ENCODE data around the gene GRB2.
"Not testable (repeated sequence)": the region's sequence is repeated elsewhere in the genome, so short reads cannot be mapped to it uniquely, and the experiment has no call there.

Gene GRB2

DNA sequence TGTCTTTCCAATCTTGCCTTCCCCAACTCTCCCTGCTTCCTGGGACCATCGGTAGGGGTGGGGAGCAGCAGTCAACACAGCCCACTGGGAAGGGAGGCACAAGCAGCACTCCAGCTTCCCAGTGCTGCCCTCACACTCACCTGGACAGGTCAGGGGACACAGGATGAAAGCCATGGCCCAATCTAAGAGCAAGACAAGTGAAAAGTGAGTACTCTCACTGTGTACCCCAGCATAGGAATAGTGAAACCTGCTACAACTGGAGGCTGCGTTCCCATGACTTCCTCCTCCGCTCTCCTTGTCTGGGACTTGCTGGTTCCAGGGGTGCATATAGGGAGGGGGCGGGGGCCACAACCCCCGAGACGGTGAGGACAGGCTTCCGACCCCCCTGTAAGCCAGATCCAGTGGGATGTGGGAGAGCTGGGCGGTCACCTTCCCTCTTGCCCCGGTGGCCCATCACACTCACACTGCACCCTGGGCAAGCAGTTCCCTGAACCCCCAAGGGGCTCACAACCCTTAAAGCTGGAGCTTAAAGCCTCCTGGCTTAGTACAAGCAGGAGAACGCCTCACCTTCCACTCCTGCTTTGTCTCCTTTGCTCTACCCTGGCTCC is 86.8 kb downstream of the GRB2 start:
- no peak for DNase-seq (ENCODE audit: low read depth in 2 of 2)

DNA sequence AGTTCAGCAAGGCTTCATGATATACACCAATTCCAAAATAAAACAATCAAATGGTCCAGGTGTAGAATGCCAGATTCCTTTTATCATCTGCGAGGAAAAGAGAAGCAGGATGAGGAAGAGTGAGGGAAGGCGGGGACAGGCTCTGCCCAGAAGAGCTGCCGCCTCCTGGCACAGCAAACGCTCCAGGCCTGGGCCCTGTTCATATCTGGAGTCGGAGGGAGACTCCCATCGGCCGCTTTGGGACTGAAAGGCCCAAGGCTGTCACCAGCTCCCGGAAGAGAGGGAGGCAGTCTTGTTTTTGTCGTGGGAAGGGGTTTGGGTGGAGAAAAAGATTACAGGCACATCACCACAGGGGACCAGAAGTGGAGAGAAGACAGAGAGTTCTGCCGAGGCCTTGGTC is 87.3 kb downstream of the GRB2 start:
- no peak for DNase-seq (ENCODE audit: low read depth in 2 of 2)

DNA sequence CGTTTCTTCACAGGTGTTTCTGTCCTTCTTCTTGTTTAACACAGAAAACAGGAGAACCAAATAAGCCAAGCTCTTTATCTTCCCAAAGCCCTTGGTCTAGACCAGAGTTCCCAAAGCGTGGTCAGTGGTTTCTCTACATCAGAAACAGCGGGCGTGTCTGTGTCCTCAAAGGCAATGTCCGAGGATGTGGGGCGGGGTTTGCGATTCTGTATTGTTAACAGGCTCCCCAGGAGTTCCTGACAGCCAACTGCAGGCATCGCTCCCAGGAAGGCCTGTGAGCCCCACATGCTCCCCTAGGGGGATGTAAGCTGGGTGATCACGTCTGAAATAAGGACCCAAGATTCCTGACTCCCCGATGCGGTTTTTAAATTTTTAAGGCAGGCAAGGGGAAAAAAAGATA is 87.8 kb downstream of the GRB2 start:
- no peak for DNase-seq (ENCODE audit: low read depth in 2 of 2)

DNA sequence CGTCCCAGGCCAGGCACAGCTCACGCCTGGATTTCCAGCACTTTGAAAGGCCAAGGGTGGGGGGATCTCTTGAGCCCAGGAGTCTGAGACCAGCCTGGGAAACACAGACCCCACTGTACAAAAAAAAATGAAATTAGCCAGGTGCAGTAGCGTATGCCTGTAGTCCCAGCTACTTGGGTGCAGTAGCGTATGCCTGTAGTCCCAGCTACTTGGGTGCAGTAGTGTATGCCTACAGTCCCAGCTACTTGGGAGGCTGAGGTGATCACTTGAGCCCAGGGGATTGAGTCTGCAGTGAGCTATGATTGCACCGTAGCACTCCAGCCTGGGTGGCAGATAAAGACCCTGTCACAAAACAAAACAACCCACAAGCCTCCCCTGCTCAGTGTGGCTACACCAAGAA is 89.2 kb downstream of the GRB2 start:
- DNase-seq (ENCODE audit: low read depth in 2 of 2) = no peak

DNA sequence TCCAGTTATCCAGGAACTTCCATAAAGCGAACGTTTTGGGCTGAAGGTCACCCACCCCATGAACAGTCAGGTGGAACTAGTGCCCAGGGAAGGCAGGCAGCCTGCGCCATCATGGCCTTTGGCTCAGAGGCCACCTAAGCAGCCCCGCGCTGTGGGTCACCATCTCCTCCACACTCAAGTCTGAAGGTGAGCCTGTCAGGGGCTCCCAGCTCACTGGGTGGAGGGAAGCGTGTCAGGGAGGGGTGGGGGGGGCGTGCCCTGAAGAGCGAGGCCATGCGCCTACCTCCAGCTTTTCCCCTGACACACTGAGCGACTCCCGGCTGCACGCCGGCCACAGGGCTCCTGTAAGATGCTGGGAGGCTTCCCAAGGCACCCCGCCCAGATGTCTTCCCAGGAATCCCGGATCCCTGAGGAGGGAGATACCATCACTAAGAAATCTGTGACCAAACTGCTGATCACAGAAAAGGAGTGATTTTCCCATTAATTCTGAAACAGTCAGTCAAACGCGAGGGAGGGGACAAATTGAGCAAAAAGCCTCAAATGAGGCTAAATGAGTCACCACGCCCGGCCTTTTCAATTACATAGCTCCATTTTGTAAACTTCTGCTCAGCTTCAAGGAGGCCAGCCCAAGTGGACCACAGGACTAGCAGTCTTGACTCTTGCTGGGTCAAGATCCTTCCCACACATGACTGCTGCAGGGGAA is 89.8 kb downstream of the GRB2 start:
- DNase-seq (ENCODE audit: low read depth in 2 of 2) = no peak

DNA sequence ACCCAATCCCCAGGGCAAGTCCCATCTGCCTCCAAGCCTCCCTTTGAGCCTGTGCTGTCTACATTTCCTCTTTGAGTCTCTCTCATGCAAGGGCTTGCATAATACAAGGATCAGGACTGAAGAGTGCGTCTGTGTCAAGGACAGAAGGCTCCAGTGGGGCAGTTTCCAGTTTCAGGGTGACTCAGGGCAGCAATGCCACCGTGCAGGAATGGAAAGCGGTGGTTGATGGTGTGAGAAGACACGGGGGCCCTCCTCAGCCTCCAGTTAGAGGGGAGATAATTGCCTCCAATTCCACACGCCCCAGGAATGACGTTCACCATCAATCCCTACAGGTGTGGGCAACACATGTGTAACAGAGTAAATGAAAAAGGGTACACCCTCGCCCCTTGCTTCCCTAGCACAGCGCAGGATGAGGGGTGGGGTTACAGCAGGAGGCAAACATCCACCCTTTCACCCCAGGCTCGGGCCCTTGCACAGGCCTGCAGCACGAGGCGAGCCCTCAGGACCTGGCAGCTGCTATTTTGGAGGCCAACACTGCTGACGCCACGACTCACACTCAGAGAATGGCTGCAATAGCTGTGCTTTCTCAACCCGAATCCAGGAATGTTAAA is 91.4 kb downstream of the GRB2 start:
- DNase-seq (ENCODE audit: low read depth in 2 of 2) = no peak

DNA sequence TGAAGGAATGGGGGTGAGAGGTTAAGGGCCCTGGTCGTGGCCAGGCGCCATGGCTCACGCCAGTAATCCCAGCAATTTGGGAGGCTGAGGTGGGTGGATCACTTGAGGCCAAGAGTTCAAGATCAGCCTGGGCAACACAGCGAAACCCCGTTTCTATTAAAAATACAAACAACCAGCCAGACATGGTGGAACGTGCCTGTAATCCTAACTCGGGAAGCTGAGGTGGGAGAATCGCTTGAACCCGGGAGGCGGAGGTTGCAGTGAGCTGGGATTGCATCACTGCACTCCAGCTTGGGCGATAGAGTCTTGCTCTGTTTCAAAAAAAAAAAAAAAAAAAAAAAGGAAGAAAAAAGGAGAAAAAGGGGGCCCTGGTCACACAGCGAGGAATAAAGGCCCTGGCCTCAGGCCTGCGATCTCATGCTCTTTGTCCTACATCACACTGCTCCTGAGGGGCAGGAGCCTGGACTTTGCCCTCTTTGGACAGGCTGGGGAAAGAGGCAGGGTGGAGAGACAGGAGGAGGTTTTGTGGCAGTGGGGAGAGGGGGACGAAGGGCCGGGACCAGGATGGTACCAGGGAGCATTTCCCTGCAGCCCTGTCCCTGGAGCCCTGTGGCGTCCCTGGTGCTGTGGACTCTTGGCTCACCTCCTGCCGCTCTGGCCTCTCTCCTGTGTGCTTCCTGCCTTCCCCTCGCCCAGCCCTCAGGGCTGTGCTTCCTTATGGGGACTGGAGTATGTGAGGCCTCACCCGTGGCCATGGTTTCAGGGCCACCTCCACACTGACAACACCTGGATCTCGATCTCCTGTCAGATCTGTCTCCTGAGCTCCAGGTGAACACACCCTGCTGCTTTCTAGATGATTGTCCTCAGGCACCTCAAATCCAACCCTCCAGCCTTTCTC is 96.5 kb downstream of the GRB2 start:
- DNase-seq (ENCODE audit: low read depth in 2 of 2) = no peak

DNA sequence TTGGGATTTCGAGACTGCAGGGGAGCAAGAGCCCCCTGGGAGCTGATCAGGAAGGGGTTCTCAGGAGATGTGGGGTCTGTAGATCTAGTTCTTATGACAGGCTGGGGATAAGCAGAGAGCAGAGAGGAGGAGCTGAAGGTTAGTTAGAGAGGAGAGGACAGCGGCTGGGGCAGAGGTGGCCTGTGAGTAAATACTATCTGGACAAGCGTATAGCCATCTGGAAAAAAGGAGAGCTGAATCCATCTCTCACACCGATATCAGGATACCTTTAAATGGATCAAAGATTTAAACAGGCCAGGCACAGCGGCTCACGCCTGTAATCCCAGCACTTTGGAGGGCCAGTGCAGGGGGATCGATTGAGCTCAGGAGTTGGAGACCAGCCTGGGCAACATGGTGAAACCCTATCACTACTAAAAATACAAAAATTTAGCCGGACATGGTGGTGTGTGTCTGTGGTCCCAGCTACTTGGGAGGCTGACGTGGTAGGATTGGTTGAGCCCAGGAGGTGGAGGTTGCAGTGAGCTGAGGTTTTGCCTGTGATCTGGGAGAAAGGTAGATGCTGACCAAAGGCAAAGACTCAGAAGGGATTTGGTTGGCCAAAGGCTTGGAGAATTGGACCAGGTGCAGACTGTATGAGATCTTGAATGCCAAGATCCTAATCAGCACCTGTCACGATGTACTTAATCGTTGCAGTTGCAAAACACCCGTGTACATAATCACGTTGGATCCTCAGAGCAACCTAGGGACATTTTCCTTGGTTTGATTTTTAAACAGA is 97.3 kb downstream of the GRB2 start:
- no peak for DNase-seq (ENCODE audit: low read depth in 2 of 2)

DNA sequence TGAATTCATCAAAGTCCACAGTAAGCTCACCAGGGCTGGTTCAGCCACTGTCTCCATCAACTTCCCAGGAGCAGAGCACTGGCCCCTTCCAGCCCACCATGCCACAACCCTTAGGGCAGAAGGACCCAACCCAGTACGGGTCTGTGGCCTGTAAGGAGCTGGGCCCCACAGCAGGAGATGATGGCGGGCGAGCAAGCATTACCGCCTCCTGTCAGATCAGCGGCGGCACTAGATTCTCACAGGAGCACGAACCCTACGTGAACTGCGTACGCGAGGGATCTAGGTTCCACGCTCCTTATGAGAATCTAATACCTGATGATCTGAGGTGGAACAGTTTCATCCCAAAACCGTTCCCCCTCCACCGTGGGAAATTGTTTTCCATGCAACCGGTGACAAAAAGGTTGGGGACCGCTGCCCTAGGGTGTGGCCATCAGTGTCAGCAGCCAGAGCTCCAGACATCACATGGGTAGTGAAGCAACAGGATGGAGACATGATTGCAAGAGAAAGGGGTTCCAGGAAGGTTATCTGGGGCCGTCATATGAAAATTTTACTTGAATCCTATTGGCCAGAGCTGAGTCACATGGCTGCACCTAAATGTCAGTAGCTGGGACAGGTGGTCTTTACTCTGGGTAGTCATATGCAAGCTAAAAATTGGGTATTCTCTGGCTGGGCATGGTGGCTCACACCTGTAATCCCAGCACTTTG is 103.8 kb downstream of the GRB2 start:
- DNase-seq (ENCODE audit: low read depth in 2 of 2) = no peak

DNA sequence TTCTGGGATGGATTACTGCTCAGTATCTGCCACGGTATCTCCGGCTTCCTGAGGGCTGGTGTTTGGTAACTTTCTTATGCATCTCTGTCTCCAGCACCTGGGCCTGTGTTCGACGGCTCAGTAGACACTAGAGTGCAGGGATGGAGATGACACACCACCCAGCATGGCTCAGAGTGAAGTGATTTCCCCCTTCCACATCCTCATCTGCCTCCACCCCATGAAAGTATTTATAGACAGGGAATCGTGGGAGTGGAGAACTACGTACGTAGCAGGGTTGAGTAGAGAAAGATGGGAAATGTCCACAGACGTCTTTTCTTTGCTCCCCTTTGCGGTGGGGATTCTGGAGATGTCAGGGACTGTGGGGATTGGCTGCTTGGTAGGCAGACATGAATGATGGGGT is 104.4 kb downstream of the GRB2 start:
- DNase-seq (ENCODE audit: low read depth in 2 of 2) = no peak

DNA sequence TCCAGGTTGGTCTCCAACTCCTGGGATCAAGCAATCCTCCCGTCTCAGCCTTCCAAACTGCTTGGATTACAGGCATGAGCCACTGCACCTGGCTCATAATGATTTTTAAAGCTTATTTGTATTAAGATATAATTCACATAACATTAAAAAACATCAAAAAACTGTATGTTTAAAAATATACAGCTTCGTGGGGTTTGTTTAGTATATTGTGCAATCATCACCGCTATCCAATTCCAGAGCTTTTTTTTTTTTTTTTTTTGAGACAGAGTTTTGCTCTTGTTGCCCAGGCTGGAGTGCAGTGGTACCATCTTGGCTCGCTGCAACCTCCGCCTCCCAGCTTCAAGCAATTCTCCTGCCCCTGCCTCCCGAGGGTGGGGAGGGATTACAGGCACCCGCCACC is 105.2 kb downstream of the GRB2 start:
- DNase-seq (ENCODE audit: low read depth in 2 of 2) = no peak

DNA sequence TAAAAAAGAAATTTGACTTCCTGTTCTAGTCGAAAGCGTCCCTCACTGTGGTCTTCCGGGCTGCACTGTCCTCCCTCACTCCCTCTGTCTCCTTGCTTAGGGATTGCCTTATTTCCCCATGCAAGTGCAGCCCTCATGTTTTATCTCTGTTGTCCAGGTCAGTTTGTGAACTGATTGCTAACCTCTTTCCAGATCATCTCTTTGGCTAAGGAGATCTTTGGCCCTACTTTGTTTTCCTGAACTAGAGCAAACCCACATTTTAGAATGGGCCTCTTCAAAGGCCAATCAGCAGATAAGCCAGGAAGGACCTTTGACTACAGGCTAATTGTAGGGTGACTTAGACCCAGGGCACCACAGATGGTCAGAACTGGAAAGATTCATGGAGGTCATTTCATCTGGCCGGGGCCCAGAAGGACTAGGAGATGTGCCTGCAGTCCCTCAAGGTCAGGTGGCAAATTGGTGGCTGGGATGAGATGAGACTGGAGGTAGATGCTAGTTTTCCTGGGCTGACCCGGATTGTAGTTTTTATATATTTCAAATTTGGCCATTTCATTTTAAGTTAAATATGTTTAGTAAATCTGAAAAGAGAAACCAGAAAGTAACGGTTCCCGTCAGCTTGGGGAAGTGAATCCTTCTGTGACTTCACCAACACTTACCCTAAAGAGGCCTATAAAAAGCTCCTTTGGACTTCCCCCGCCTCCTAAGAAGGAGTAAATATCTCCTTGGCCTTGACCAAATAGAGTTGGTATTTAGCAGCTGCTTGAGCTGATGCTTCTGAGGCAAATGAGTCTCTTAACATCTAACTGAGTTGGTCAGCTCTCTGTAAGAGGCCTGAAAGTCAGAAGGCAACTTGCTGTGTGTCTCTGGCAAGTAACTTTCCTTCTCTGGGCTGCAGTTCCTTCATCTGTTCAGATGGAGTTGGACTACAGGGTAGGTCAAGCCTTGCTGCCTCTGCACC is 110.0 kb downstream of the GRB2 start:
- peak in 1 of 2 donors; percentile 22 for DNase-seq (ENCODE audit: low read depth in 2 of 2)

DNA sequence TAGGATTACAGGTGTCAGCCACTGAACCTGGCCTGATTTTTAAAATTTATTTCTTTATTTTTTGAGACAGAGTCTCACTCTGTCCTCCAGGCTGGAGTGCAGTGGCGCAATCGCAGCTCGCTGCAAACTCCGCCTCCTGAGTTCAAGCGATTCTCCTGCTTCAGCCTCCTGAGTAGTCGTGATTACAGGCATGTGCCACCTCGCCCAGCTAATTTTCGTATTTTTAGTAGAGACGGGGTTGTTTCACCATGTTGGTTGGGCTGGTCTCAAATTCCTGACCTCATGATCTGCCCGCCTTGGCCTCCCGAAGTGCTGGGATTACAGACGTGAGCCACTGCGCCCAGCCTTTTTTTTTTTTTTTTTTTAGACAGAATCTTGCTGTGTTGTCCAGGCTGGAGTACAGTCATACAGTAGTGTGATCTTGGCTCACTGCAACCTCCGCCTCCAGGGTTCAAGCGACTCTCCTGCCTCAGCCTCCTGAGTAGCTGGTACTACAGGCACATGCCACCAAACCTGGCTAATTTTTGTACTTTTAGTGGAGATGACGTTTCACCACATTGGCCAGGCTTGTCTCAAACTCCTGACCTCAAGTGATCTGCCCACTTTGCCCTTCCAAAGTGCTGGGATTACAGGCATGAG is 112.5 kb downstream of the GRB2 start:
- DNase-seq (ENCODE audit: low read depth in 2 of 2) = not testable (repeated sequence)

DNA sequence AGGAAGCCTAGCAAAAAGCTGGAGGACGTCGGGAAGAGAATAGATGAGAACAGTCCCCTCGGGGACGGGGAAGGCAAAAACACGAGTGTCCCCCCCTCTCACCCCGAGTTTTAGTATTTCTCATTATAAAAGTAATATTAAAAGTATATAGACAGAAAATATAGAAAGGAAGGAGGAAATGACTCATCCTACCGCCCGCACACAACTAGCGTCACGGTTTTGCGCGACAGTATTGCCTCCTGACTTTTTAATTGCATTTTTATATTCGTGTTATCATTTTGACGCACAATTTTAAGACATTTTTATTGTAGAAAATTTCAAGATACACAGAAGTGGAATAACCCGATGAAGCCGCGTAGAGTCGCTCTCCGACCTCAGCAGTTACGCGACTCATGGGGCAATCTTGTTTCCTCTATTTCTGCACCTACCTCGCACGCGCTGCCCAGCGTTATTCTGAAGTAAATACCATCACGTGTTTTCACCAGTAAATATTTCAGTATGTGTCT is 115.6 kb downstream of the GRB2 start:
- DNase-seq (ENCODE audit: low read depth in 2 of 2) = peak; percentile 30 to 57

DNA sequence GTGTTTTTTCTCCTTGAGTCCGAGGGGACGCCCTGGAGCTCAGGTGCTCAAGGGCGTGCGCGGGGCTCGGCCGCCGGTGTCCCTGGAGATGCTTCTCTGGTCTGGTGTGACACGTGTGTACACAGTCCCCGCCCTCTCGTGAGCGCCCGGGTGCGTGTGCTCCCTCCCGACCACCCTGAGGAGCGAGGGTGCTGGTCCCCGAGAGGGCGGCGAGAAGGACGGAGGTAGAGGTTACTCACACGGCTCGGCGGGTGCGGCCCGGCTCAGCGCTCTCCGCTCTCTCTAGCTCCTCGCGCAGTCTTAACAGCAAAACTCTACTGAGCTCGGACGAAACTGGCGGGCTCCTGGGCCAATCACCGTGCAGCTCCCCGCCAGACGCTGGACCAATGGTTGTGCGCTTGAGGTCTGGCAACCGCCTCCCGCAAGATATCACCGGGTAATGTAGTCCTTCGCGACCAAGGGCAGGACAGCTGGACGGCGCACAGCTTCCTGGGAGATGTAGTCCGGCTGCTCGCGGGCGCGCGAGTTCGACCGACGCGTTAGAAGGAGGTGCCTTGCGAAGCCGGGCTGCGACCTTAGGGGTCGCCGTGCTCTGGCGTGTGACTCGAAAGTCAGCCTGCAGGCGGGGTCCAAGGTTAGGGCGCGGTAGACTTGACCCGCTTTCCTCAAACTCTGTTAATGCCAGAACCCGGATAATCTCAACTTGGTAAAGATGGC is 116.2 kb downstream of the GRB2 start, which contains the start of gene SLC25A19:
SLC25A19 (minus strand) TSS at position 319 of the 717 bp plus-strand sequence. CDS start 2,669 bp downstream, outside the sequence.
- DNase-seq (ENCODE audit: low read depth in 2 of 2) = peak; percentile 90 to 96

DNA sequence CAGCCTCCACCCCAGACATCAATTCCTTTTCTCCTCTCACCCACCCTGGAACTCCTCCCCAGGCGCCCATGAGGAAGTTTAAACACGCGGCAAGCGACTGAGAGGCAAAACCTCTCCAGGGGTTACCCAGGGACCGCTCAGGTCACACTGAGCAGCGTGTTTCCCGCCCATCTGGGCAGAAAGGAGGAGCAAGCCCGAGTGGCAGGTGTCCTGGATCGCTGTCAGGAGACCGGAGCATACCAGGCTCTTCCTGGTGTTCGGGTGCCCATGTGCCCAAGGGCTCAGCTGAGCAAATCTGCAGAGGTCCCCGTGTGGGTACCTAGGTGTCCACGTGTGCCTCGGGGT is 116.7 kb downstream of the GRB2 start:
- peak; percentile 39 to 40 for DNase-seq (ENCODE audit: low read depth in 2 of 2)

DNA sequence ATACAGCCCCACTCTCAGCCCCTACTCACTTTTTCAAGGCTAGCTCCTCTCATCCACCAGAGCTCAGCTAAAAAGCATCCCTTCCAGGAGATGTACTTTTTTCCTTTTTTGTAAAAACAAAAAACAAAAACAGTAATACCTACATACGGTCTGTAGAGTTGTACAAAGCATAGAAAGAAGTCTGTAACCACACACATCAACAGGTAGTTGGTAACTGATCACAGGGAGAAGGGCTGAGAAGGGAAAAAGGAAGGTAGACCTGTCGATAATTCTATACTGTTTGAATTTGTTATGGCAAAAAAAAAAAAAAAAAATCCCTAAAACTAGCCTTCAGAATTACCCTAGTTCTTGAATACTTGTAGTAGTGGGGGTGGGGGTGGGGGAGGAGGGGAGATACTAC is 117.1 kb downstream of the GRB2 start:
- no peak for DNase-seq (ENCODE audit: low read depth in 2 of 2)

DNA sequence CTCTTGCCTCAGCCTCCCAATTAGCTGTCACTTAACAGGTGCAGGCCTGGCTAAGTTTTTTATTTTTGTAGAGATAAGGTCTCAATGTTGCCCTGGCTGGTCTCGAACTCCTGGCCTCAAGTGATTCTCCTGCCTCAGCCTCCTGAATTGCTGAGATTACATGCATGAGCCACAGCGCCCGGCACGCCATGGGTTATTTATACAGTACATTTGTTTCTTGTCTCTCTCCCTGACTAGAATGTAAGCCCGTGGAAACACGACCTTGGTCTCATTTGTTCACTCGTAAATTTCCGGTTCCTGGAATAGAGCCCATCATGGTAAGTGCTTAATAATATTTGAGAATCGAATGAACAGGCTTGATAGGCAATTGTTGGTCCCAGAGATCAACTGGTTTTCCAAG is 118.3 kb downstream of the GRB2 start:
- DNase-seq (ENCODE audit: low read depth in 2 of 2) = no peak
